Muscle of leg (tissue), 11 donors: Measurements from ENCODE around the gene SOX13. TPM values are rescaled to one million over a fixed set of nuclear protein-coding genes. Genes with fewer than 3 reads are reported as not detected.
"Not testable (repeated sequence)": the region's sequence is repeated elsewhere in the genome, so short reads cannot be mapped to it uniquely, and the experiment has no call there.

Source experiments
- DNase-seq: peaks from one replicate; pipeline ENCODE4 v3.0.0; 2013
- H3K27ac ChIP-seq: one replicate; pipeline ENCODE4 v1.5.1; 2013; ENCODE audit warnings: mild to moderate bottlenecking, low read length, control low read depth
- H3K27me3 ChIP-seq: one replicate; pipeline ENCODE4 v1.6.1; 2013; ENCODE audit warnings: low read length; ENCODE audit not compliant: control insufficient read depth, insufficient read depth
- H3K36me3 ChIP-seq: one replicate; pipeline ENCODE4 v1.6.1; 2013; ENCODE audit warnings: low read length; ENCODE audit not compliant: control insufficient read depth, insufficient read depth
- H3K4me1 ChIP-seq: one replicate; pipeline ENCODE4 v1.6.1; 2013; ENCODE audit warnings: low read length; ENCODE audit not compliant: control insufficient read depth, insufficient read depth
- H3K4me3 ChIP-seq: one replicate; pipeline ENCODE4 v1.5.1; 2013; ENCODE audit warnings: low read length, control low read depth
- H3K9me3 ChIP-seq: replicated peaks from 2 replicates; pipeline ENCODE4 v1.6.1; 2013; ENCODE audit warnings: low read depth, low read length; ENCODE audit not compliant: control insufficient read depth
- WGBS: methylation state at CpG from one replicate; pipeline ENCODE4 v1.1.5; 2013; ENCODE audit warnings: missing lambda C conversion rate; ENCODE audit not compliant: insufficient coverage; 5-methylcytosine and 5-hydroxymethylcytosine counted together
- polyA plus RNA-seq, 8 donors: library from polyadenylated mRNA; unstranded; fragments of 120-200 nt; gene quantifications; one replicate each; pipeline versions ENCODE4 v1.2.1 to v1.2.3, GENCODE V29; 2013; ENCODE audit warnings: inconsistent platforms in 1 of 8, low replicate concordance in 1 of 8; ENCODE audit not compliant: insufficient read length in 8 of 8, insufficient read depth in 1 of 8
- total RNA-seq: library from RNA; stranded (reverse); fragments of 120-200 nt; gene quantifications from one replicate; pipeline ENCODE4 v1.2.4, GENCODE V29; 2013

SOX13 gene
- total and polyA plus RNA-seq, 9 donors = 11.0 to 29.3 (median 18.8) TPM

- 0% methylated on average over 3 of the region's 10 CpGs for WGBS
- Histone ChIP-seq H3K9me3 (no peaks in the 10 kb centered on the region), H3K36me3 (no peaks in the 10 kb centered on the region), H3K4me1 (peaks cover 10% of the 10 kb centered on the region), H3K4me3 (no peak overlapping the region), H3K27me3 (peaks cover 2% of the 10 kb centered on the region), H3K27ac (peak overlapping the region; percentile 15)
- peak; percentile 62 for DNase-seq
Measured at GRCh38 chr1:204041232-204041767, 31.6 kb upstream of the SOX13 start.

- no peak overlapping the region for H3K27ac ChIP-seq
- no peak overlapping the region for H3K4me3 ChIP-seq
Measured at GRCh38 chr1:204041803-204042505, 31.0 kb upstream of the SOX13 start.

GRCh38 chr1:204042516-204042915 is 30.4 kb upstream of the SOX13 start:
- no peak overlapping the region for H3K4me3 ChIP-seq
- H3K27me3 ChIP-seq = peaks cover 2% of the 10 kb centered on the region
- no CpG with 5 or more reads among the region's 2 CpGs for WGBS
- no peak overlapping the region for H3K27ac ChIP-seq
- peaks cover 10% of the 10 kb centered on the region for H3K4me1 ChIP-seq
- DNase-seq = no peak
- no peaks in the 10 kb centered on the region for H3K36me3 ChIP-seq
- no peaks in the 10 kb centered on the region for H3K9me3 ChIP-seq

More at GRCh38 chr1:204041803-204042505, 31.0 kb upstream of the SOX13 start:
- Histone ChIP-seq H3K27me3 (peaks cover 2% of the 10 kb centered on the region), H3K4me1 (peaks cover 10% of the 10 kb centered on the region), H3K9me3 (no peaks in the 10 kb centered on the region), H3K36me3 (no peaks in the 10 kb centered on the region)
- WGBS = 55% methylated on average over 8 of the region's 10 CpGs
- no peak for DNase-seq

GRCh38 chr1:204043680-204044079 is 29.2 kb upstream of the SOX13 start:
- WGBS = 89% methylated on average over 8 of the region's 8 CpGs
- Histone ChIP-seq H3K36me3 (no peaks in the 10 kb centered on the region), H3K9me3 (no peaks in the 10 kb centered on the region), H3K4me3 (no peak overlapping the region), H3K4me1 (peaks cover 10% of the 10 kb centered on the region), H3K27me3 (peaks cover 2% of the 10 kb centered on the region), H3K27ac (no peak overlapping the region)
- DNase-seq = no peak

GRCh38 chr1:204044448-204044847 is 28.5 kb upstream of the SOX13 start:
- no peaks in the 10 kb centered on the region for H3K9me3 ChIP-seq
- peaks cover 2% of the 10 kb centered on the region for H3K27me3 ChIP-seq
- H3K4me1 ChIP-seq = peaks cover 10% of the 10 kb centered on the region
- no peak overlapping the region for H3K4me3 ChIP-seq
- no peaks in the 10 kb centered on the region for H3K36me3 ChIP-seq
- H3K27ac ChIP-seq = no peak overlapping the region
- 57% methylated on average over 1 of the region's 1 CpG for WGBS
- DNase-seq = no peak

GRCh38 chr1:204045430-204045829 is 27.5 kb upstream of the SOX13 start:
- Histone ChIP-seq H3K4me1 (peaks cover 10% of the 10 kb centered on the region), H3K27me3 (peaks cover 2% of the 10 kb centered on the region), H3K27ac (no peak overlapping the region), H3K4me3 (no peak overlapping the region), H3K36me3 (no peaks in the 10 kb centered on the region), H3K9me3 (no peaks in the 10 kb centered on the region)
- no peak for DNase-seq
- WGBS = 45% methylated on average over 7 of the region's 8 CpGs

- 96% methylated on average over 4 of the region's 5 CpGs for WGBS
- no peaks in the 10 kb centered on the region for H3K36me3 ChIP-seq
- no peak for DNase-seq
- H3K4me3 ChIP-seq = no peak overlapping the region
- H3K9me3 ChIP-seq = no peaks in the 10 kb centered on the region
- no peak overlapping the region for H3K27ac ChIP-seq
- H3K4me1 ChIP-seq = peaks cover 6% of the 10 kb centered on the region
- peaks cover 2% of the 10 kb centered on the region for H3K27me3 ChIP-seq
Measured at GRCh38 chr1:204046346-204046745, 26.6 kb upstream of the SOX13 start.

- no CpG with 5 or more reads among the region's 3 CpGs for WGBS
- H3K4me1 ChIP-seq, H3K4me3 ChIP-seq, H3K36me3 ChIP-seq, DNase-seq, H3K9me3 ChIP-seq, H3K27ac ChIP-seq, H3K27me3 ChIP-seq: not testable (repeated sequence)
Measured at GRCh38 chr1:204048796-204049195, 24.1 kb upstream of the SOX13 start.

GRCh38 chr1:204051258-204051657 is 21.7 kb upstream of the SOX13 start:
- 61% methylated on average over 3 of the region's 5 CpGs for WGBS
- Histone ChIP-seq H3K36me3 (no peaks in the 10 kb centered on the region), H3K27me3 (no peaks in the 10 kb centered on the region), H3K4me3 (no peak overlapping the region), H3K9me3 (no peaks in the 10 kb centered on the region), H3K27ac (no peak overlapping the region), H3K4me1 (no peaks in the 10 kb centered on the region)
- no peak for DNase-seq

GRCh38 chr1:204051718-204052117 is 21.2 kb upstream of the SOX13 start:
- Histone ChIP-seq H3K4me1 (no peaks in the 10 kb centered on the region), H3K4me3 (no peak overlapping the region), H3K36me3 (no peaks in the 10 kb centered on the region), H3K27me3 (no peaks in the 10 kb centered on the region), H3K27ac (no peak overlapping the region), H3K9me3 (no peaks in the 10 kb centered on the region)
- no peak for DNase-seq
